ENCODE data around the gene LEP. TPM values are rescaled to one million over a fixed set of nuclear protein-coding genes. Genes with fewer than 3 reads are reported as not detected.

Gene LEP
- total and polyA plus RNA-seq, 2 donors (not counting 1 experiment from before 2014, with no cell fraction given), result 0.36 to 2.8 TPM

DNA sequence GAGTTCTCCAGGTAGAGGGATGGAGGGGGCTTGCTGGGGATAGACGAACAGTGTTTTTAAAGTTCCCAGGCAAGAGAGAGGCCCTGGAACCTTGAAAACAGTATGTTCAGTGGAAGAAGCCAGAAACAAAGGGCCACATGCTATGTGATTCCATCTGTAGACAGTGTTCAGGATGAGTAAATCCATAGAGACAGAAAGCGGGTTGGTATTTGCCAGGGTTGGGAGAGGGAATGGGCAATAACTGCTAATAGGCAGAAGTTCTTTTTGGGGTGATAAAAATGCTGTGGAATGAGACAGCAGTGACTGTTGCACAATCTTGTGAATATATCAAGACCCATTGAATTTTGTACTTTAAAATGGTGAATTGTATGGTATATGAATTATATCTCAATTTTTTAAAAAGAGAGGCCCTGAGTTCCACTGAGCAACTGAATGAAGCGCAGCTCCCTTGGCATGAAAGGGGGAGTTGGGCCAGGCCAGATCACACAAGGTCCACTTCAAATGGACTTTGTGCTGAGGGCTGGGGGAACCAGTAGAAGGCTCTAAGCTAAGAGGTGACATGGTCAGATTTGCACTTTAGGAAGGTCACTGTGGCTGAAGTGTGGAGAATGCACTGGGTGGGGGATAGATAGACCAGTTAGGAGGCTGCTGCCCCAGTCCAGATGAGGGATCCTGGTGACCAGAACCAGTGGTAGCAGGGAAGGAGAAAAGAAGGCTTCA lies 34.0 kb downstream of the LEP start:
- Histone ChIP-seq H3K79me2 (ENCODE audit: control insufficient read depth, insufficient read depth, low read length) (no peaks in the 10 kb centered on the region), H3K9me3 (ENCODE audit: control insufficient read depth, insufficient read depth, low read depth, low read length) (no peaks in the 10 kb centered on the region), H2AFZ (ENCODE audit: low read length) (no peak overlapping the region), H3K4me1 (ENCODE audit: control insufficient read depth, extremely low read depth, insufficient read depth, low read length) (peaks cover 3% of the 10 kb centered on the region), H3K4me3 (replicated peaks in 1 of 4; ENCODE audit: control extremely low read depth in 1 of 4, insufficient read depth in 1 of 4, low read depth in 3 of 4, low read length in 4 of 4) (no peak overlapping the region), H3K27ac (ENCODE audit: insufficient read depth, low read length) (no peak overlapping the region), H3K4me2 (ENCODE audit: extremely low read depth, insufficient read depth, low read length) (no peak overlapping the region), H3K36me3 (ENCODE audit: control insufficient read depth, insufficient read depth, low read length) (no peaks in the 10 kb centered on the region), H4K20me1 (ENCODE audit: control insufficient read depth, extremely low read depth, insufficient read depth, low read length) (no peaks in the 10 kb centered on the region), H3K9ac (ENCODE audit: insufficient read depth, low read length) (no peak overlapping the region), H3K27me3 (ENCODE audit: control insufficient read depth, insufficient read depth, low read length) (peaks cover 34% of the 10 kb centered on the region)
- no peak for DNase-seq (ENCODE audit: low read depth in 2 of 2)
- TF ChIP-seq EZH2 (IDR thresholded peaks at IDR 0.05; ENCODE audit: low read length, missing control alignments), result no peak
- TF ChIP-seq, protein P1, sequence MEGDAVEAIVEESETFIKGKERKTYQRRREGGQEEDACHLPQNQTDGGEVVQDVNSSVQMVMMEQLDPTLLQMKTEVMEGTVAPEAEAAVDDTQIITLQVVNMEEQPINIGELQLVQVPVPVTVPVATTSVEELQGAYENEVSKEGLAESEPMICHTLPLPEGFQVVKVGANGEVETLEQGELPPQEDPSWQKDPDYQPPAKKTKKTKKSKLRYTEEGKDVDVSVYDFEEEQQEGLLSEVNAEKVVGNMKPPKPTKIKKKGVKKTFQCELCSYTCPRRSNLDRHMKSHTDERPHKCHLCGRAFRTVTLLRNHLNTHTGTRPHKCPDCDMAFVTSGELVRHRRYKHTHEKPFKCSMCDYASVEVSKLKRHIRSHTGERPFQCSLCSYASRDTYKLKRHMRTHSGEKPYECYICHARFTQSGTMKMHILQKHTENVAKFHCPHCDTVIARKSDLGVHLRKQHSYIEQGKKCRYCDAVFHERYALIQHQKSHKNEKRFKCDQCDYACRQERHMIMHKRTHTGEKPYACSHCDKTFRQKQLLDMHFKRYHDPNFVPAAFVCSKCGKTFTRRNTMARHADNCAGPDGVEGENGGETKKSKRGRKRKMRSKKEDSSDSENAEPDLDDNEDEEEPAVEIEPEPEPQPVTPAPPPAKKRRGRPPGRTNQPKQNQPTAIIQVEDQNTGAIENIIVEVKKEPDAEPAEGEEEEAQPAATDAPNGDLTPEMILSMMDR (conservative IDR thresholded peaks at IDR 0.05 in 1 of 2, IDR thresholded peaks at IDR 0.05 in 1 of 2; ENCODE audit: low read depth in 1 of 2, low read length in 2 of 2), result no peak

DNA sequence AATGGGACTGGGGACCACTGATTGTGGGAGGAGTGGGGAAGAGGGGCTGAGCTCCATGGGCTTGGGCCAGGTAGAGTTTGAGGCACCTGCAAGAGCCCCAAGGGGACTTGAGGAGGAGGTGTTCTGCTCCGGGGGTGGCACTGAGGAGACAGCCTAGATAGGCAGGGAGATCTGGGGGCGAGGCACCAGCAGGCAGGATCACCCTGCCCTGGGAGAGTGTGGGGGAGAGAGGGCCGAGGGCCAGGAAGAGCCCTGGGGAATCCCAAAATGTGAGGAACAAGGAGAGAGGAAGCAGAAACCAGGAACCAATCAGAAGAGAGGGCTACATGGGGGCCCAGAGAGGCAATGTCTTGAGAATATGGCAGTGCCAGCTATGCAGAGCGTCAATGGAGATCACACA lies 34.6 kb downstream of the LEP start:
- H4K20me1 ChIP-seq (ENCODE audit: control insufficient read depth, extremely low read depth, insufficient read depth, low read length), result no peaks in the 10 kb centered on the region
- H3K4me1 ChIP-seq (ENCODE audit: control insufficient read depth, extremely low read depth, insufficient read depth, low read length), result peaks cover 3% of the 10 kb centered on the region
- no peaks in the 10 kb centered on the region for H3K9me3 ChIP-seq (ENCODE audit: control insufficient read depth, insufficient read depth, low read depth, low read length)
- no peak overlapping the region for H3K27ac ChIP-seq (ENCODE audit: insufficient read depth, low read length)
- no peak overlapping the region for H3K4me2 ChIP-seq (ENCODE audit: extremely low read depth, insufficient read depth, low read length)
- DNase-seq (ENCODE audit: low read depth in 2 of 2), result no peak
- H3K79me2 ChIP-seq (ENCODE audit: control insufficient read depth, insufficient read depth, low read length), result no peaks in the 10 kb centered on the region
- H2AFZ ChIP-seq (ENCODE audit: low read length), result no peak overlapping the region
- H3K36me3 ChIP-seq (ENCODE audit: control insufficient read depth, insufficient read depth, low read length), result no peaks in the 10 kb centered on the region
- TF ChIP-seq, protein P1 (conservative IDR thresholded peaks at IDR 0.05 in 1 of 2, IDR thresholded peaks at IDR 0.05 in 1 of 2; ENCODE audit: low read depth in 1 of 2, low read length in 2 of 2), result no peak
- no peak for TF ChIP-seq EZH2 (IDR thresholded peaks at IDR 0.05; ENCODE audit: low read length, missing control alignments)
- H3K9ac ChIP-seq (ENCODE audit: insufficient read depth, low read length), result no peak overlapping the region
- H3K4me3 ChIP-seq (replicated peaks in 1 of 4; ENCODE audit: control extremely low read depth in 1 of 4, insufficient read depth in 1 of 4, low read depth in 3 of 4, low read length in 4 of 4), result no peak overlapping the region
- peaks cover 32% of the 10 kb centered on the region for H3K27me3 ChIP-seq (ENCODE audit: control insufficient read depth, insufficient read depth, low read length)

DNA sequence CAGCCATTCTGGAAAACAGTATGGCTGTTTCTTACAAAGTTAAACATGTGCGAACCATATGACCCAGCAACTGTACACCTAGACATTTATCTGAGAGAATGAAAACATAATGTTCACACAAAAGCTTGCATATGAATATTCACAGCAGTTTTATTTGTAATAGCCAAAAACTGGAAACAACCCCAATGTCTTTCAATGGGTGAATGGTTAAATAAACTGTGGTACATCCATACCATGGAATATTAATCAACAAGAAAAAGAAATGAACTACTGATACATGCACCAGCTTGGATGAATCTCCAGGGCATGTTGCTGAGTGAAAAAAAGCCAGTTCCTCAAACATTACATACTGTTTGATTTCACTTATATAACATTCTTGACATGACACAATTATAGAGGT lies 37.3 kb downstream of the LEP start:
- TF ChIP-seq EZH2 (IDR thresholded peaks at IDR 0.05; ENCODE audit: low read length, missing control alignments), result no peak
- TF ChIP-seq, protein P1 (conservative IDR thresholded peaks at IDR 0.05 in 1 of 2, IDR thresholded peaks at IDR 0.05 in 1 of 2; ENCODE audit: low read depth in 1 of 2, low read length in 2 of 2), result no peak
- H3K9me3 ChIP-seq (ENCODE audit: control insufficient read depth, insufficient read depth, low read depth, low read length), result no peaks in the 10 kb centered on the region
- no peak overlapping the region for H3K4me2 ChIP-seq (ENCODE audit: extremely low read depth, insufficient read depth, low read length)
- no peak overlapping the region for H3K9ac ChIP-seq (ENCODE audit: insufficient read depth, low read length)
- peaks cover 7% of the 10 kb centered on the region for H3K27me3 ChIP-seq (ENCODE audit: control insufficient read depth, insufficient read depth, low read length)
- H3K27ac ChIP-seq (ENCODE audit: insufficient read depth, low read length), result no peak overlapping the region
- no peak overlapping the region for H3K4me3 ChIP-seq (replicated peaks in 1 of 4; ENCODE audit: control extremely low read depth in 1 of 4, insufficient read depth in 1 of 4, low read depth in 3 of 4, low read length in 4 of 4)
- no peaks in the 10 kb centered on the region for H4K20me1 ChIP-seq (ENCODE audit: control insufficient read depth, extremely low read depth, insufficient read depth, low read length)
- no peaks in the 10 kb centered on the region for H3K4me1 ChIP-seq (ENCODE audit: control insufficient read depth, extremely low read depth, insufficient read depth, low read length)
- no peaks in the 10 kb centered on the region for H3K36me3 ChIP-seq (ENCODE audit: control insufficient read depth, insufficient read depth, low read length)
- no peaks in the 10 kb centered on the region for H3K79me2 ChIP-seq (ENCODE audit: control insufficient read depth, insufficient read depth, low read length)
- H2AFZ ChIP-seq (ENCODE audit: low read length), result no peak overlapping the region
- no peak for DNase-seq (ENCODE audit: low read depth in 2 of 2)
